HEK293T (cell line): Measurements from ENCODE around the gene SLC8A1.

ENCODE experiments used
- BHLHE40 ChIP-seq: fragments of 450-650 bp; IDR thresholded peaks from 2 replicates; pipeline ENCODE4 v1.6.1; 2016; ENCODE audit warnings: mild to moderate bottlenecking, moderate library complexity, borderline replicate concordance
- ELF4 ChIP-seq: fragments of 450-650 bp; IDR thresholded peaks from 2 replicates; pipeline ENCODE4 v1.6.1; 2017; ENCODE audit warnings: antibody characterized with exemption
- FOXM1 ChIP-seq: fragments of 450-650 bp; IDR thresholded peaks from 2 replicates; pipeline ENCODE4 v1.6.1; 2017; ENCODE audit warnings: mild to moderate bottlenecking, borderline replicate concordance
- HDGF ChIP-seq: fragments of 450-650 bp; IDR thresholded peaks from 2 replicates; pipeline ENCODE4 v1.6.1; 2017; ENCODE audit warnings: antibody characterized with exemption, borderline replicate concordance
- LEF1 ChIP-seq: fragments of 450-650 bp; IDR thresholded peaks from 2 replicates; pipeline ENCODE4 v1.6.1; 2017; ENCODE audit warnings: mild to moderate bottlenecking, borderline replicate concordance
- PKNOX1 ChIP-seq: fragments of 450-650 bp; IDR thresholded peaks from 2 replicates; pipeline ENCODE4 v1.6.1; 2016
- SP1 ChIP-seq: fragments of 450-650 bp; IDR thresholded peaks from 2 replicates; pipeline ENCODE4 v1.6.1; 2017
- SUZ12 ChIP-seq: fragments of 450-650 bp; IDR thresholded peaks from 2 replicates; pipeline ENCODE4 v1.6.1; 2016; ENCODE audit warnings: mild to moderate bottlenecking
- TARDBP ChIP-seq: fragments of 450-650 bp; IDR thresholded peaks from 2 replicates; pipeline ENCODE4 v1.6.1; 2016

DNA sequence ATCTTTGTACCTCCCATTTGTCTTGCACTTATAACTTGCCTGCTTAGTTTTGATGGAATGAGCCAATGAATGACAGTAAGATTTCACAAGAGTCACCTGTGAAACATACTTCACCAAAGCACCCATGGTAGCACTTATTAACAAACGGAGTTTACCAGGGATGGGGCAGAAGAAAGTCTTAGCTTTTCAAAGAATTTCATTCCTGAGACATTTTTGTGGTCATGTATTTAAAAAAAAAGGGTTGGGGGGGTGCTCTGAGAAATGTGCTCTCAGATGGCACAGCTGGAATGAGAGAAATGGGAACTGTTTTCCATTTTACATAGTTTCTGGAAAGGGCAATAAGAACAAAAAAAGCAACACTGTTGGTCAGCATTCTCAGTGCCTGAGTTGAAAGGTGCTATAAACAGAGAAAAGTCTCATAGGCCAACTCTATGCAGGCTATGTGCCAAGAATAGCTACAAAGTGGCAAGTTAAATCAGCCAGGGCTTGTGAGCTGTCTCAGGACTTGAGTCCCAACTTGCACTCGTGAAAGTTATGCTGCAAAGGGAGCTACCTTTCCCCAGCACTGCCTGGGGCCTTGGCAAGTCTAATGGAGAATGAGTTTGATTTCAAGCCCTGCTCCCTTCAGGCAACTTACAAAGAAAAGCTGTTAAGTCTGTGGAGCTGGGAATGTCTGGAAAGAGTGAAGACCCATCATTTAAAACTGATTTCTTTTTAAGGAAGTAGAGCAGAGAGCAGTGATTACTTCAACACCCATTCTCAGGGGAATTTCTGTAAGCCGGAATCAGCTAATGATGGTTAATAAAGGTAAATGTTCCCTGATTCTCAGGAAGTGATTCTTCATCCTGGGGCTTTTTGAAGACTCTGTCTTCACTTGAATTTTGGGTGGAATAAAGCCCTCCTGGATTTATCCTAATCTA is 170.6 kb downstream of the SLC8A1 start:
- TF ChIP-seq ELF4 (no peak), SUZ12 (no peak), LEF1 (no peak), HDGF (no peak), PKNOX1 (no peak), BHLHE40 (no peak), FOXM1 (no peak), SP1 (no peak), TARDBP (no peak)
